Suprapubic skin (tissue), 4 donors: ENCODE results near the gene LIMS2.

ENCODE experiments used
- CTCF ChIP-seq, 2 donors: fragments of 200-600 bp in 1 of 2; fragments of 450-650 bp in 1 of 2; sonication (generic) in 1 of 2; IDR thresholded peaks; one replicate each; pipeline ENCODE4 v1.5.1; 2016 to 2019; ENCODE audit warnings: antibody characterized with exemption in 2 of 2, mild to moderate bottlenecking in 1 of 2, moderate library complexity in 1 of 2
- EP300 ChIP-seq: sonication (generic); formaldehyde crosslinking; IDR thresholded peaks from one replicate; pipeline ENCODE4 v1.6.1; 2017; ENCODE audit warnings: antibody characterized with exemption
- POLR2A ChIP-seq, 2 donors: fragments of 450-650 bp; IDR thresholded peaks; one replicate each; pipeline ENCODE4 v1.6.1; 2017; ENCODE audit warnings: antibody characterized with exemption in 2 of 2, mild to moderate bottlenecking in 2 of 2, moderate library complexity in 2 of 2
- POLR2AphosphoS5 ChIP-seq, 3 donors: sonication (generic); formaldehyde crosslinking; IDR thresholded peaks; one replicate each; pipeline ENCODE4 v1.6.1; 2017; ENCODE audit warnings: antibody characterized with exemption in 3 of 3

DNA sequence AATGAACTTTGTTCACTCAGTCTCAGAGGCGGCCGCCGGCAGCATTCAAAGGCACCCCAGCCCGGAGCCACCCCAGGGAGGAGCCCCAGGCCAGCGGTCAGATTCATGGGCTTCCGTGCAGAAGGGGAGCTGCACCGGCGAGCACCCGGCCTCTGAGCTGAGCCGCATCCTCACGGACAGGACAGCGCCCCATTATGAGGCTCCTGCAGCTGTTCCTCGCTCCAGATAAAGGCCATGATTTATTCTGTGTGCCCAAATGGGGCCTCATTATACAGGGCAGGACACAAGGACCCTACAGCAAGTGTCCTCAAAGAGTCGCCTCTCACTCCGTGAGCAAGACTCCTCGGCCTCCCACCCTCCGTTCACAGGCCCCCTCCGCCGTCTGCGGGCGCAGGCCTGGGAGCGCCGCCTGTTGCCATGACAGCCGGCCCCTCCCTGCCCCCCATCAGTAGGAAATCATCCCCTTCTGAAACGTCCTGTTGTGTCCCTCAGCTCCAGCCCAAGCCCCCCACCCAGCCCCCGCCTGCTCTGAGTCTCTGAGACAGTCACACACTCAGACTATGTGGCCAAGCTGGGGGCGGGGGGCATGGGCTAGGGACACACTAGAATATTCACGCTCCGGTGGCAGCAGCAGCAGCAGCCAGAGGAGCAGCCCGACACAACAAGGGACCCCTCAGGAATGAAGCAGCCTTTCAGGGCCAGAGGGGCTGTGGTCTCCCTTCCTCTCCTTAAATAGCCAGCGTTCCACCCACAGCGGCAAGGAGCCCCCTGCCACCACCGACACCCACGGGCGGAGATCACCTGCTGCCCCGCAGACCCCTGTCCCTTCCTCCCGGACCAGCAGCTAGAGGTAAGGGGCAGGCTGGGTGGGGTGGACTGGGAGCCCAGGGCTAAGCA is 29.7 kb downstream of the LIMS2 start, which contains the start of gene GPR17:
- TF ChIP-seq CTCF (IDR thresholded peaks at IDR 0.05) (no peak), POLR2AphosphoS5 (IDR thresholded peaks at IDR 0.05) (no peak), EP300 (no peak), POLR2A (IDR thresholded peaks at IDR 0.05) (no peak)
